Prostate gland (tissue), 2 donors: ENCODE results near the gene NFIC.

Experiments used
- CTCF ChIP-seq, 4 experiments: fragments of 200-600 bp in 2 of 4; fragments of 450-650 bp in 2 of 4; sonication (generic) in 2 of 4; IDR thresholded peaks; 1 replicate in 3 of 4; 2 replicates in 1 of 4; pipeline ENCODE4 v1.5.1; 2016 to 2019; ENCODE audit warnings: antibody characterized with exemption in 4 of 4, mild to moderate bottlenecking in 2 of 4, moderate library complexity in 2 of 4
- POLR2A ChIP-seq: fragments of 450-650 bp; IDR thresholded peaks from one replicate; pipeline ENCODE4 v1.6.1; 2016; ENCODE audit warnings: antibody characterized with exemption, mild to moderate bottlenecking

GRCh38 chr19:3361384-3362216, 4.8 kb upstream of the NFIC start:
- TF ChIP-seq CTCF (IDR thresholded peaks at IDR 0.05): no peak
- TF ChIP-seq POLR2A: no peak
